HCT116 (cell line): Measurements from ENCODE around the gene PACRG. TPM values are rescaled to one million over a fixed set of nuclear protein-coding genes. Genes with fewer than 3 reads are reported as not detected.

ENCODE experiments used
- ATAC-seq: fragments of 200-7000 bp; cut with Tn5 transposase; 2 replicates; pipeline ENCODE4 v1.9.1; 2020; ENCODE audit warnings: mild to moderate bottlenecking, moderate library complexity
- BruUV-seq: library from RNA; stranded (reverse); fragments of 400-500 nt; replicated peaks from 2 replicates; lab custom pipeline; 2021; lab: Mats Ljungman, UMichigan
- CTCF ChIA-PET: fragments of 300-600 bp; sonication (Branson Sonifier 250); formaldehyde crosslinking; loops from one replicate; lab custom pipeline; 2021; ENCODE audit warnings: antibody characterized with exemption; lab: Charles Lee
- POLR2A ChIA-PET: fragments of 300-600, 350-600 bp; sonication (Branson Sonifier 250); formaldehyde crosslinking; loops from one replicate; lab custom pipeline; 2021; ENCODE audit warnings: antibody characterized with exemption; lab: Charles Lee
- RAD21 ChIA-PET, 2 experiments: fragments of 300-600 bp; sonication (Branson Sonifier 250); formaldehyde crosslinking; loops; one replicate each; lab custom pipeline; 2023; ENCODE audit warnings: low total read pairs in 2 of 2; ENCODE audit not compliant: uncharacterized antibody in 2 of 2, unreplicated experiment in 2 of 2, low non-redundant PET in 1 of 2; lab: Charles Lee
- DNase-seq: peaks from one replicate; pipeline ENCODE4 v3.0.0-alpha.2; 2010; ENCODE audit warnings: low read depth, low spot score
- H2AFZ ChIP-seq: fragments of 200-600 bp; shearing (Covaris generic), sonication (generic); 2 replicates; pipeline ENCODE4 v1.6.1; 2017; ENCODE audit warnings: low read depth, mixed run types, mixed read lengths, antibody characterized with exemption, low read length; ENCODE audit not compliant: poor library complexity, severe bottlenecking
- H3K27ac ChIP-seq: 2 replicates; pipeline ENCODE4 v1.5.1; 2012; ENCODE audit warnings: low read depth, low read length
- H3K27me3 ChIP-seq: fragments of 200-600 bp; sonication (generic); 2 replicates; pipeline ENCODE4 v1.6.1; 2016; ENCODE audit warnings: mixed run types, low read length, mixed read lengths; ENCODE audit not compliant: insufficient read depth
- H3K36me3 ChIP-seq, 2 experiments: fragments of 200-500 bp in 1 of 2; fragments of 200-600 bp in 1 of 2; sonication (Bioruptor generic) in 1 of 2; sonication (generic) in 1 of 2; 2 replicates each; pipeline versions ENCODE4 v1.5.1 to v1.6.1; 2014 to 2016; ENCODE audit warnings: low read length in 2 of 2, inconsistent platforms in 1 of 2, mixed read lengths in 1 of 2, mixed run types in 1 of 2; ENCODE audit not compliant: insufficient read depth in 2 of 2, control insufficient read depth in 1 of 2
- H3K4me1 ChIP-seq, 2 experiments: fragments of 200-600 bp in 1 of 2; sonication (generic) in 1 of 2; 2 replicates each; pipeline versions ENCODE4 v1.5.1 to v1.6.1; 2012 to 2017; ENCODE audit warnings: low read length in 2 of 2, inconsistent platforms in 1 of 2, mild to moderate bottlenecking in 1 of 2, mixed read lengths in 1 of 2, mixed run types in 1 of 2, moderate library complexity in 1 of 2; ENCODE audit not compliant: insufficient read depth in 2 of 2, control insufficient read depth in 1 of 2
- H3K4me2 ChIP-seq: fragments of 200-600 bp; sonication (generic); 2 replicates; pipeline ENCODE4 v1.6.1; 2017; ENCODE audit warnings: mixed run types, low read length, mixed read lengths
- H3K4me3 ChIP-seq, 2 experiments: fragments of 200-600 bp in 1 of 2; sonication (generic) in 1 of 2; replicated peaks in 1 of 2; 2 replicates each; pipeline ENCODE4 v1.5.1; 2011 to 2016; ENCODE audit warnings: low read length in 2 of 2, control low read depth in 1 of 2, low read depth in 1 of 2, mild to moderate bottlenecking in 1 of 2, mixed read lengths in 1 of 2, mixed run types in 1 of 2
- H3K79me2 ChIP-seq: fragments of 200-600 bp; sonication (generic); 2 replicates; pipeline ENCODE4 v1.6.1; 2017; ENCODE audit warnings: mild to moderate bottlenecking, mixed run types, low read length, moderate library complexity, mixed read lengths; ENCODE audit not compliant: insufficient read depth
- H3K9ac ChIP-seq: fragments of 200-600 bp; sonication (generic); 2 replicates; pipeline ENCODE4 v1.6.1; 2016; ENCODE audit warnings: low read length, mixed read lengths
- H3K9me2 ChIP-seq: fragments of 200-600 bp; sonication (generic), shearing (Covaris generic); 2 replicates; pipeline ENCODE4 v1.6.1; 2017; ENCODE audit warnings: mixed run types, mild to moderate bottlenecking, moderate library complexity; ENCODE audit not compliant: insufficient read depth
- H3K9me3 ChIP-seq, 2 experiments: fragments of 200-500 bp in 1 of 2; fragments of 200-600 bp in 1 of 2; sonication (Bioruptor generic) in 1 of 2; sonication (generic) in 1 of 2; 2 replicates each; pipeline ENCODE4 v1.6.1; 2014 to 2017; ENCODE audit warnings: low read length in 2 of 2, mixed read lengths in 2 of 2, inconsistent platforms in 1 of 2, low read depth in 1 of 2, mild to moderate bottlenecking in 1 of 2, mixed run types in 1 of 2, moderate library complexity in 1 of 2; ENCODE audit not compliant: control insufficient read depth in 1 of 2, insufficient read depth in 1 of 2
- H4K20me1 ChIP-seq: fragments of 200-600 bp; sonication (generic), shearing (Covaris generic); 2 replicates; pipeline ENCODE4 v1.6.1; 2017; ENCODE audit warnings: mixed run types, mild to moderate bottlenecking, moderate library complexity; ENCODE audit not compliant: insufficient read depth
- CBX3 ChIP-seq: IDR thresholded peaks from 2 replicates; pipeline ENCODE4 v1.6.1; 2012; ENCODE audit warnings: low read depth
- CEBPB ChIP-seq: IDR thresholded peaks from 2 replicates; pipeline ENCODE4 v1.6.1; 2012; ENCODE audit warnings: low read depth
- EGR1 ChIP-seq: IDR thresholded peaks from 2 replicates; pipeline ENCODE4 v1.6.1; 2012; ENCODE audit warnings: low read depth
- EZH2 ChIP-seq: fragments of 200-600 bp; sonication (generic); IDR thresholded peaks from 2 replicates; pipeline ENCODE4 v1.6.1; 2017; ENCODE audit warnings: antibody characterized with exemption, mixed run types
- FOSL1 ChIP-seq: IDR thresholded peaks from 2 replicates; pipeline ENCODE4 v1.6.1; 2012; ENCODE audit warnings: low read depth
- JUND ChIP-seq: IDR thresholded peaks from 2 replicates; pipeline ENCODE4 v1.6.1; 2012
- POLR2A ChIP-seq: IDR thresholded peaks from 2 replicates; pipeline ENCODE4 v1.7.0; 2011; ENCODE audit warnings: borderline replicate concordance; ENCODE audit not compliant: insufficient read depth, insufficient read length; ENCODE audit errors: extremely low read depth
- POLR2AphosphoS5 ChIP-seq: IDR thresholded peaks from 2 replicates; pipeline ENCODE4 v1.6.1; 2011; ENCODE audit warnings: mild to moderate bottlenecking, low read depth, low read length, moderate library complexity
- RAD21 ChIP-seq: IDR thresholded peaks from 2 replicates; pipeline ENCODE4 v1.6.1; 2012; ENCODE audit warnings: low read depth, mild to moderate bottlenecking
- REST ChIP-seq: IDR thresholded peaks from 2 replicates; pipeline ENCODE4 v1.6.1; 2012; ENCODE audit warnings: low read depth
- ZBTB33 ChIP-seq: IDR thresholded peaks from 2 replicates; pipeline ENCODE4 v1.6.1; 2011; ENCODE audit warnings: mild to moderate bottlenecking, low read length, moderate library complexity; ENCODE audit not compliant: insufficient replicate concordance; ENCODE audit errors: extremely low read depth
- intact Hi-C: fragments of 100-400 bp; cut with micrococcal nuclease; formaldehyde crosslinking; loops from 2 replicates; pipeline ENCODE4 v1.10.0; 2022
- total RNA-seq: library from RNA; stranded (reverse); gene quantifications from one replicate; pipeline ENCODE4 v1.2.1, GENCODE V29; 2021; ENCODE audit not compliant: unreplicated experiment
- TF ChIP-seq, protein P1 (sequence below): IDR thresholded peaks from 2 replicates; pipeline ENCODE4 v1.6.1; 2012

Gene PACRG
- total RNA-seq, 1 experiment from 2014 or later: 0.71 TPM

- no peak overlapping the region for H3K4me3 ChIP-seq
- peaks cover 0 to 4% of the 10 kb centered on the region in 2 experiments; a peak in 2 of 4 replicates for H3K9me3 ChIP-seq
- no peak for DNase-seq
- H3K9me2 ChIP-seq: no peaks in the 10 kb centered on the region
- H3K79me2 ChIP-seq: no peaks in the 10 kb centered on the region
- H3K4me2 ChIP-seq: no peak overlapping the region
- H3K27me3 ChIP-seq: no peaks in the 10 kb centered on the region
- ChIA-PET CTCF (no interaction called here), RAD21 (no interaction called here), POLR2A (no interaction called here)
- TF ChIP-seq ZBTB33 (no peak), REST (no peak), POLR2AphosphoS5 (no peak), CEBPB (no peak), CBX3 (no peak), EZH2 (no peak), FOSL1 (no peak), POLR2A (no peak), RAD21 (no peak), JUND (no peak), EGR1 (no peak)
- TF ChIP-seq, protein P1, sequence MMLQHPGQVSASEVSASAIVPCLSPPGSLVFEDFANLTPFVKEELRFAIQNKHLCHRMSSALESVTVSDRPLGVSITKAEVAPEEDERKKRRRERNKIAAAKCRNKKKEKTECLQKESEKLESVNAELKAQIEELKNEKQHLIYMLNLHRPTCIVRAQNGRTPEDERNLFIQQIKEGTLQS: no peak
- H4K20me1 ChIP-seq: no peaks in the 10 kb centered on the region
- peaks cover 0 to 19% of the 10 kb centered on the region in 2 experiments; a peak in 2 of 4 replicates for H3K4me1 ChIP-seq
- BruUV-seq: no TSS peak
- no peaks in the 10 kb centered on the region for H3K36me3 ChIP-seq
- H3K9ac ChIP-seq: no peak overlapping the region
- no peak for ATAC-seq
- intact Hi-C loops: no loop called here
- no peak overlapping the region for H3K27ac ChIP-seq
- no peak overlapping the region for H2AFZ ChIP-seq
These were observed 624.4 kb downstream of the PACRG start for GRCh38 chr6:163352011-163352685.
